ENCODE results near the gene HPS1. TPM values are rescaled to one million over a fixed set of nuclear protein-coding genes. Genes with fewer than 3 reads are reported as not detected.

Gene HPS1
- total and polyA plus RNA-seq, 2 of the 4 experiments (the other 2 are of a cell fraction), result 14.0 to 55.2 TPM

DNA sequence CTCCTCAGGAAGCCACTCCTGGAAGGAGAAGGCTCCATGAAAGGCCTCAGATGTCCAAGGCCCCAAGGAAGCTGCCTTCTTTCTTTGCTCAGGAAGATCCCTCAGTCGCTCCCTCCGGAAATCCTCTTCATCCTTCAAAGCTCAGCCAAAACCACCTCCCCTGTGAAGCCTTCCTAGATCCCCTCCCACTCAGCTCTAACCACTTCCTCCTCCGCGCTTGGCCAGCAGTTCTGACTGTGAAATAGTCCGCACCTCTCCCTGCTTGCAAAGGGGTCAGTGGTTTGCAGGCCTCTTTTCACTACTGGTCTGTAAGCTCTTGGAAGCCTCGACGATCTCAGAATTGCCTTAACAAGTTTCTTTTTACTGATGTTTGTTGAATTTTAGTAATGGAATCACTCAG, 55.7 kb downstream of the HPS1 start:
- dilution Hi-C loops (cut with HindIII; ENCODE audit: low sequenced_read_pairs, unreplicated experiment) (no loop called here), in situ Hi-C loops (cut with MboI; ENCODE audit: low sequenced_read_pairs) (loop anchor here (5.0 kb wide), 1 partner anchor 144 kb away; no protein-coding TSS in a partner anchor), intact Hi-C loops (cut with micrococcal nuclease) (no loop called here)
- H2AFZ ChIP-seq (replicated peaks; ENCODE audit: low read length, poor library complexity), result no peak overlapping the region
- H3K4ac ChIP-seq (ENCODE audit: low read depth, low read length), result no peak overlapping the region
- ATAC-seq (ENCODE audit: low read depth) (no peak), DNase-seq (no peak)
- ChIA-PET POLR2A (ENCODE audit: unreplicated experiment) (no interaction called here), CTCF (interaction anchor here (0.6 kb wide), 1 partner anchor 13 kb away, joined by 3 read pairs; no protein-coding TSS in a partner anchor)
- no peak overlapping the region for H3K9ac ChIP-seq (ENCODE audit: low read depth, low read length)
- no peak overlapping the region for H2BK20ac ChIP-seq (ENCODE audit: low read depth, low read length)
- H3K27me3 ChIP-seq (ENCODE audit: control insufficient read depth, insufficient read depth, low read length), result no peaks in the 10 kb centered on the region
- H3K4me2 ChIP-seq (ENCODE audit: low read depth, low read length), result no peak overlapping the region
- H3K23ac ChIP-seq (ENCODE audit: low read depth, low read length), result no peak overlapping the region
- no peak overlapping the region for H2BK15ac ChIP-seq (ENCODE audit: low read depth, low read length)
- peaks cover 4% of the 10 kb centered on the region; the same call in 1 of the 2 replicates for H3K9me1 ChIP-seq (ENCODE audit: insufficient read depth, low read length)
- BruUV-seq (replicated peaks), result no TSS peak
- no peaks in the 10 kb centered on the region for H4K20me1 ChIP-seq (ENCODE audit: insufficient read depth, low read length)
- peaks cover 5% of the 10 kb centered on the region; the same call in 1 of the 2 replicates for H3K4me1 ChIP-seq (ENCODE audit: control insufficient read depth, insufficient read depth, low read length)
- H4K91ac ChIP-seq (ENCODE audit: insufficient read depth, low read depth, low read length), result no peak overlapping the region
- no peak overlapping the region for H2AK5ac ChIP-seq (ENCODE audit: low read depth, low read length)
- H2BK120ac ChIP-seq (ENCODE audit: low read depth, low read length), result no peak overlapping the region
- no peak overlapping the region for H2AK9ac ChIP-seq (replicated peaks; ENCODE audit: low read depth, low read length, poor library complexity)
- H4K8ac ChIP-seq (ENCODE audit: low read depth in 2 of 2, low read length in 2 of 2), result no peak overlapping the region
- H3K36me3 ChIP-seq (ENCODE audit: control insufficient read depth, insufficient read depth, low read length), result peaks cover 19% of the 10 kb centered on the region; the same call in 1 of the 2 replicates
- no peaks in the 10 kb centered on the region for H3K79me1 ChIP-seq (ENCODE audit: low read depth in 1 of 2, low read length in 2 of 2)
- no peak overlapping the region for H4K5ac ChIP-seq (ENCODE audit: low read depth, low read length)
- WGBS, 2 experiments (ENCODE audit: extremely low coverage in 2 of 2, insufficient read length in 1 of 2), result 100% methylated on average over 2 of the region's 7 CpGs; no CpG with 5 or more reads in 1 of the 2 experiments
- TF ChIP-seq MAZ (IDR thresholded peaks at IDR 0.05; ENCODE audit: borderline replicate concordance, low read depth, low read length) (no peak), POLR2A (IDR thresholded peaks at IDR 0.05; ENCODE audit: low read depth, low read length) (no peak)
- H3K56ac ChIP-seq (ENCODE audit: extremely low read depth, insufficient read depth, low read length), result no peak overlapping the region
- no peak overlapping the region for H3K14ac ChIP-seq (replicated peaks; ENCODE audit: low read depth, low read length)
- no peak overlapping the region for H3K4me3 ChIP-seq (ENCODE audit: insufficient read depth, low read depth, low read length)
- no peak overlapping the region for H2BK5ac ChIP-seq (ENCODE audit: low read depth, low read length, poor library complexity, severe bottlenecking)
- H3K27ac ChIP-seq (ENCODE audit: insufficient read depth, low read length), result no peak overlapping the region
- H3K18ac ChIP-seq (ENCODE audit: low read depth, low read length), result no peak overlapping the region
- H3K9me3 ChIP-seq (ENCODE audit: control insufficient read depth, insufficient read depth, low read length), result no peaks in the 10 kb centered on the region

Data from IMR-90 (cell line).